Endothelial cell of umbilical vein (primary cell): ENCODE data around the gene VAV2.

ENCODE experiments used
- CTCF ChIP-seq, 2 donors: IDR thresholded peaks; 1 replicate in 1 of 2; 2 replicates in 1 of 2; pipeline ENCODE4 v1.5.1; 2011; ENCODE audit warnings: low read length in 2 of 2, mild to moderate bottlenecking in 2 of 2, moderate library complexity in 2 of 2, control low read depth in 1 of 2, inconsistent platforms in 1 of 2, low read depth in 1 of 2; ENCODE audit not compliant: insufficient read depth in 1 of 2; ENCODE audit errors: extremely low read depth in 1 of 2
- EZH2 ChIP-seq: IDR thresholded peaks from 2 replicates; pipeline ENCODE4 v1.6.1; 2012; ENCODE audit warnings: borderline replicate concordance, low read depth, mild to moderate bottlenecking, moderate library complexity, low read length, inconsistent platforms; ENCODE audit not compliant: severe bottlenecking
- MAX ChIP-seq: IDR thresholded peaks from 2 replicates; pipeline ENCODE4 v1.6.1; 2011; ENCODE audit not compliant: insufficient read depth, insufficient read length
- POLR2AphosphoS5 ChIP-seq: IDR thresholded peaks from 2 replicates; pipeline ENCODE4 v1.6.1; 2012; ENCODE audit warnings: low read depth, mild to moderate bottlenecking, control low read depth, low read length, moderate library complexity; ENCODE audit not compliant: insufficient read depth

- TF ChIP-seq CTCF (IDR thresholded peaks at IDR 0.05; ENCODE audit: extremely low read depth in 1 of 2, insufficient read depth in 1 of 2, low read depth in 1 of 2, low read length in 2 of 2), result no peak
- no peak for TF ChIP-seq POLR2AphosphoS5
- no peak for TF ChIP-seq MAX
- TF ChIP-seq EZH2, result no peak
These were observed 36.6 kb upstream of the VAV2 start for GRCh38 chr9:134028575-134029247.
